ENCODE results near the gene PEX16. TPM values are rescaled to one million over a fixed set of nuclear protein-coding genes. Genes with fewer than 3 reads are reported as not detected.

PEX16 gene
- total and polyA plus RNA-seq, 2 of the 13 experiments (the other 11 are each of a cell fraction or from before 2014, with no cell fraction given) = 12.5 to 21.8 TPM

DNA sequence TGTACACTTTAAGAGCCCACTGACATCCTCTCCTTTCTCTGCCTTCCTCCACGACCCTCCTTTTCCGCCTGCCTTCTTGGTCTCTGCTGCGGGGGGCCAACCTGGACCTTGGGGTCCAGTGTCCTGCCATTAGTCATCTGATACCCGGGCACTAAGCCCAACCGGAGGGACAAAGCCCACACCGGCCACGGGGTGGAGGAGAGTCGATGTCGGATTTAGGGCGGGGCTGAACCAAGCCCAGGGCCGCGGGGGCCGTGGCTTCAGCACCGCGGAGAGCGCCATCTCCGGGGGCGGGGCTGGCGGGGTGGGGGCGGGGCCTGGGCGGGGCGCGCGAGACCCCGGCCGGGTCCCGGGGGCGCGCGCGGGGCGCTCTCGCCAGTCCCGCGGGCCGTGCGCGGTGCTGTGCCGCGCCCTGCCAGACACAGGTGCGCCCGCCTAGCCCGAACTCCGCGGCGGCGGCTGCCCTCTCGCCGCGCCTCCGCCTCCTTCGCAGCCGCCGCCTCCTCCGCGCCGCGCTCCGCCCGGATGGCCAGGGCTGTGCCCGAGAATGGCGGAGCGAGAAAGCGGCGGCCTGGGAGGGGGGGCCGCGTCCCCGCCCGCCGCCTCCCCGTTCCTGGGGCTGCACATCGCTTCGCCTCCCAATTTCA is 32.3 kb downstream of the PEX16 start, which contains the start of gene MAPK8IP1 (continued):
- no peak for TF ChIP-seq FOXO4 (CRISPR knock-in tag; conservative IDR thresholded peaks at IDR 0.05)
- TF ChIP-seq MYNN (CRISPR knock-in tag; IDR thresholded peaks at IDR 0.05; ENCODE audit: low read depth) = no peak
- peak; percentile 64; the same call in 1 of the 2 replicates for TF ChIP-seq HOXA5 (CRISPR knock-in tag; IDR thresholded peaks at IDR 0.05)
- TF ChIP-seq, protein P1, sequence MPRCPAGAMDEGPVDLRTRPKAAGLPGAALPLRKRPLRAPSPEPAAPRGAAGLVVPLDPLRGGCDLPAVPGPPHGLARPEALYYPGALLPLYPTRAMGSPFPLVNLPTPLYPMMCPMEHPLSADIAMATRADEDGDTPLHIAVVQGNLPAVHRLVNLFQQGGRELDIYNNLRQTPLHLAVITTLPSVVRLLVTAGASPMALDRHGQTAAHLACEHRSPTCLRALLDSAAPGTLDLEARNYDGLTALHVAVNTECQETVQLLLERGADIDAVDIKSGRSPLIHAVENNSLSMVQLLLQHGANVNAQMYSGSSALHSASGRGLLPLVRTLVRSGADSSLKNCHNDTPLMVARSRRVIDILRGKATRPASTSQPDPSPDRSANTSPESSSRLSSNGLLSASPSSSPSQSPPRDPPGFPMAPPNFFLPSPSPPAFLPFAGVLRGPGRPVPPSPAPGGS (CRISPR knock-in tag; IDR thresholded peaks at IDR 0.05) = no peak
- no peak for TF ChIP-seq AGO1 (IDR thresholded peaks at IDR 0.05; ENCODE audit: low read depth, low read length, poor library complexity, severe bottlenecking)
- TF ChIP-seq ATF5 (CRISPR knock-in tag; IDR thresholded peaks at IDR 0.05; ENCODE audit: low read depth) = no peak
- TF ChIP-seq CENPT (CRISPR knock-in tag; IDR thresholded peaks at IDR 0.05; ENCODE audit: low read depth) = no peak
- TF ChIP-seq ZNF704 (CRISPR knock-in tag; IDR thresholded peaks at IDR 0.05; ENCODE audit: borderline replicate concordance) = no peak
- TF ChIP-seq MAZ (IDR thresholded peaks at IDR 0.05; ENCODE audit: borderline replicate concordance, low read depth, low read length) = no peak
- TF ChIP-seq MAZ (CRISPR knock-in tag; IDR thresholded peaks at IDR 0.05; ENCODE audit: low read depth) = 0 out of 2 replicates have a peak, but pooled peaks have one; percentile 60
- no peak for TF ChIP-seq NCOA5 (CRISPR knock-in tag; IDR thresholded peaks at IDR 0.05)
- TF ChIP-seq ETV6 (CRISPR knock-in tag; conservative IDR thresholded peaks at IDR 0.05) = peak; percentile 56; the same call in 1 of the 2 replicates
- peak; percentile 70; the same call in 1 of the 2 replicates for TF ChIP-seq ZNF616 (CRISPR knock-in tag; IDR thresholded peaks at IDR 0.05; ENCODE audit: low read depth)
- TF ChIP-seq, protein P2, sequence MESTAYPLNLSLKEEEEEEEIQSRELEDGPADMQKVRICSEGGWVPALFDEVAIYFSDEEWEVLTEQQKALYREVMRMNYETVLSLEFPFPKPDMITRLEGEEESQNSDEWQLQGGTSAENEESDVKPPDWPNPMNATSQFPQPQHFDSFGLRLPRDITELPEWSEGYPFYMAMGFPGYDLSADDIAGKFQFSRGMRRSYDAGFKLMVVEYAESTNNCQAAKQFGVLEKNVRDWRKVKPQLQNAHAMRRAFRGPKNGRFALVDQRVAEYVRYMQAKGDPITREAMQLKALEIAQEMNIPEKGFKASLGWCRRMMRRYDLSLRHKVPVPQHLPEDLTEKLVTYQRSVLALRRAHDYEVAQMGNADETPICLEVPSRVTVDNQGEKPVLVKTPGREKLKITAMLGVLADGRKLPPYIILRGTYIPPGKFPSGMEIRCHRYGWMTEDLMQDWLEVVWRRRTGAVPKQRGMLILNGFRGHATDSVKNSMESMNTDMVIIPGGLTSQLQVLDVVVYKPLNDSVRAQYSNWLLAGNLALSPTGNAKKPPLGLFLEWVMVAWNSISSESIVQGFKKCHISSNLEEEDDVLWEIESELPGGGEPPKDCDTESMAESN (CRISPR knock-in tag; conservative IDR thresholded peaks at IDR 0.05) = no peak
- no peak for TF ChIP-seq BHLHE40 (IDR thresholded peaks at IDR 0.05; ENCODE audit: low read length)
- no peak for TF ChIP-seq ZSCAN25 (CRISPR knock-in tag; IDR thresholded peaks at IDR 0.05)
- peak; percentile 84; the same call in 1 of the 2 replicates for TF ChIP-seq TSC22D2 (CRISPR knock-in tag; IDR thresholded peaks at IDR 0.05; ENCODE audit: borderline replicate concordance)
- TF ChIP-seq ARNT (IDR thresholded peaks at IDR 0.05) = no peak
